Measurements from ENCODE around the gene SLC30A4. TPM values are rescaled to one million over a fixed set of nuclear protein-coding genes. Genes with fewer than 3 reads are reported as not detected.

Gene SLC30A4
- total RNA-seq (2022; extraction: Qiagen RNA extraction; ENCODE audit: low read depth) = 1.5 to 2.4 TPM (median 1.8 TPM) in 5 replicates

GRCh38 chr15:45522328-45523165 is at the start of gene SLC30A4:
Gene SLC30A4 (minus strand): TSS chr15:45522755. CDS start chr15:45522354, 401 bp downstream.

Other genes with a start within 250 kb of the SLC30A4 start
- gene GATM, start 144.2 kb downstream of the SLC30A4 start, total RNA-seq (2022; extraction: Qiagen RNA extraction; ENCODE audit: low read depth) = 1.8 to 4.2 TPM (median 2.2 TPM) in 5 replicates
- gene BLOC1S6, start 64.6 kb upstream of the SLC30A4 start, total RNA-seq (2022; extraction: Qiagen RNA extraction; ENCODE audit: low read depth) = 10.9 to 26.2 TPM (median 18.5 TPM) in 5 replicates
- 75.5 to 83.2 TPM (median 79.2 TPM) in 5 replicates for gene SQOR, start 112.3 kb upstream of the SLC30A4 start, total RNA-seq (2022; extraction: Qiagen RNA extraction; ENCODE audit: low read depth)